ENCODE data around the gene PELI1. TPM values are rescaled to one million over a fixed set of nuclear protein-coding genes. Genes with fewer than 3 reads are reported as not detected.

The PELI1 gene
- 46.4 TPM for total RNA-seq (ENCODE audit: unreplicated experiment)
- long read RNA-seq, partial matches to known transcripts = 0 of 6 reads
- long read RNA-seq, other reads (novel, unspliced or antisense) = 3 of 6 reads

DNA sequence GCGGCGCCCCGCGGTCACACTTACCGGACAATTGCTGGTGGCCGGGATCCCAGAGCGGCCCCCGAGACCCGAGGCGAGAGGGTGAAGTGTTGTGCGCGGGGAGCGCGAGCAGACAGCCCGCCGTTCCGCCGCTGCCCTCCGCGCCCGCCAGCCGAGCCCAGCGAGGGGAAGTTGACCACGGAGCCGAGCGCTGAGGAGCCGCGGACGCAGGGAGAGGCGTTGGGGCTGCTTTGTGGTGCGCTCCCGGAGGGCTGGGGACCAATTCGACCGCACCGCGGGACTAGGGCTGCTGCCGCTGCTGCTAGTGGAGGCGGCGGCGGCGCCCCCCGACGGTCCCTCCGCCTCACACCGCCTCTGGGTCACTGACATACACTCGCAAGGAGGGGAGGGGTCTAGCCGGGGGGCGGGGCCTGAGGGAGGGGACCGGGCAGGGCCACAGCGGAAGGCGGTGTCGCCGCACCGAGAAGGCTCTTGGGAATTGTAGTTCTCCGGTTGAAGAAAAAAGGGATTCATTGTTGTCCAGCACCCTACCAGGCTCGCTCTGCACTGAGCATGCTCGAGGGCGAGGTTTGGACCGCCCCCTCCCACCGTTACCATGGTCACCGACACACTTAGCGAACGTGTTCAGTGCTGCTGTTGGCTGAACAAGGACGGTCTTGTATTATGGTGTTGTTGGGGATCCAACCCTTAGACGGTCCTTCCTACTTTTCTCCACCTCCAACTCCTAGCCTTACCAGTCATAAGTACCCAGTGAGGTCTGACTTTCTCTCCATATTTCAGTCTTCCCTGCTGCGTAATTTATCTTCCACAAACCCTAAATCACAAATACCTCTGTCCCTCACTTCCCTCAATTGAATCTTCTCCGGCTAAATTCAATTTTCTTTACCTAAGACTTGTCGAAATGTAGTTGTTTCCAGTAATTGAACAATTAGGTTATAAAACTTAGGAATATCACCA, at the start of gene PELI1:
Gene PELI1 (minus strand): TSS at position 364 of the 957 bp plus-strand sequence. CDS start 36,110 bp downstream, outside the sequence.
- Mint-ChIP-seq H3K27me3 (ENCODE audit: unreplicated experiment) (peaks cover 3% of the 10 kb centered on the region), H3K36me3 (ENCODE audit: low read depth, unreplicated experiment) (peaks cover 5% of the 10 kb centered on the region), H3K4me3 (ENCODE audit: unreplicated experiment) (peak within 1 kb of the TSS; percentile 98), H3K9me3 (ENCODE audit: unreplicated experiment) (no peaks in the 10 kb centered on the region), H3K27ac (ENCODE audit: unreplicated experiment) (peak within 1 kb of the TSS; percentile 97), H3K4me1 (ENCODE audit: unreplicated experiment) (peaks cover 34% of the 10 kb centered on the region)
- DNase-seq (ENCODE audit: low spot score) = peak; percentile 94
- no peak for TF ChIP-seq CTCF (IDR thresholded peaks at IDR 0.05; ENCODE audit: unreplicated experiment)

DNA sequence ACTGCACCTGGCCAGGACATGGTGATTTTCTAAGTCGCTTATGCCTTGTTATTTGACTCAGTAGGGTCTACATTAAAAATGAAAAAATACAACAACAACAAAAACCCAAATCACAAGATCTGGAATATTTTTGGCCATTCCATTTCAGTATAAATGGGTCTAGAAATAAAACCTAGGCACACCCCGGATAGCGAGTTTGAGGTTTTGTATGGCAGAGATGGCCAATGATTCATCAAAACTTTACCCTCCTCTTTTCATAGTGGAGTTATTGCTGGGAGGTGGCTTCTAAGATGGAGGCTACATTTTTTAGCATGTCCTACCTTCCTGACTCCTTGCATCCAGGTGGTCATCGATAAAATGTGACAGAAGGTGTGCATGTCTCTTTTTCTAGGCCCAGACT, 49.3 kb upstream of the PELI1 start:
- no peak for DNase-seq (ENCODE audit: low spot score)
- Mint-ChIP-seq H3K27me3 (ENCODE audit: unreplicated experiment) (peaks cover 7% of the 10 kb centered on the region), H3K4me3 (ENCODE audit: unreplicated experiment) (no peak overlapping the region), H3K36me3 (ENCODE audit: low read depth, unreplicated experiment) (no peaks in the 10 kb centered on the region), H3K4me1 (ENCODE audit: unreplicated experiment) (peaks cover 26% of the 10 kb centered on the region), H3K27ac (ENCODE audit: unreplicated experiment) (no peak overlapping the region), H3K9me3 (ENCODE audit: unreplicated experiment) (peaks cover 4% of the 10 kb centered on the region)
- TF ChIP-seq CTCF (IDR thresholded peaks at IDR 0.05; ENCODE audit: unreplicated experiment) = no peak

DNA sequence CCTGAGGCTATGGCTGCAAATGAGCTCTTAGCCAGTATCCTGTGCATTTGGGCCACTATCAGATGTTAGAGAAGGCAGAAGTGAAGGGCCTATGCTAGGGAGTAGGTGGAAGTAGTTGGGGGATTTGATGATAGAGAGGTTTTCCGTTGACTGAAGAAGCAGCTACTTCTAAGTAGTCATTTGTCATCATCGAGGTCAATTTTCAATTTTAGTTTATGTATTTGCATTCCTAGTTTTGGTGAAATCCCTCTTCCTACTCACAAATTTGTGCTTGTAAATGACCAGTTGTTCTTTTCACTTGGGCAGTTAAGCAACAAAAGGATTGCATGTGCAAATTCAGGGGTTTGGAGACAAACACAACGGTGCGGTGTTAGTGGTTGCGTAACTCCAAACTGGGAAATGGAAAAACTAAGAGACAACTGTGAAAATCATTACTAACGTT, 48.5 kb upstream of the PELI1 start:
- Mint-ChIP-seq H3K27me3 (ENCODE audit: unreplicated experiment) (peaks cover 7% of the 10 kb centered on the region), H3K36me3 (ENCODE audit: low read depth, unreplicated experiment) (no peaks in the 10 kb centered on the region), H3K27ac (ENCODE audit: unreplicated experiment) (no peak overlapping the region), H3K4me1 (ENCODE audit: unreplicated experiment) (peaks cover 22% of the 10 kb centered on the region), H3K4me3 (ENCODE audit: unreplicated experiment) (no peak overlapping the region), H3K9me3 (ENCODE audit: unreplicated experiment) (peaks cover 4% of the 10 kb centered on the region)
- no peak for DNase-seq (ENCODE audit: low spot score)
- TF ChIP-seq CTCF (IDR thresholded peaks at IDR 0.05; ENCODE audit: unreplicated experiment) = no peak

DNA sequence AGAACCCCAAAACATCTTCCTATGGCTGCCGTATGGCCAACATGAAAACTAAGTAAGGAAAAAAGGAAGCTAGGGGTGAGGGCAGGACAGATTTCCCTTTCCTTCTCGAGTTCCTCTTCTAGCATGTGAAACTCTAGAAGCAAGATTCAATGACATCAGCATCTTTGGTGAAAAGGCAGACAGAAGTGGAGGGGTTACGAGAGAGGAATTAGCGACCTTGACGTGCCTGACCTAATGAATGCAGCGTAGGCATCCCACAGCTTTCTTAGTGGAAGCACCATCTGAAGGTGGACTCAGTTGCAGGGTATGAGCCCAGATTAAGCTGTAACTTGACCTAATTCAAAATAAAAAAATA, 47.9 kb upstream of the PELI1 start:
- no peak overlapping the region for H3K4me3 Mint-ChIP-seq (ENCODE audit: unreplicated experiment)
- no peaks in the 10 kb centered on the region for H3K36me3 Mint-ChIP-seq (ENCODE audit: low read depth, unreplicated experiment)
- no peak for DNase-seq (ENCODE audit: low spot score)
- H3K27me3 Mint-ChIP-seq (ENCODE audit: unreplicated experiment) = peaks cover 7% of the 10 kb centered on the region
- peaks cover 4% of the 10 kb centered on the region for H3K9me3 Mint-ChIP-seq (ENCODE audit: unreplicated experiment)
- H3K4me1 Mint-ChIP-seq (ENCODE audit: unreplicated experiment) = peaks cover 20% of the 10 kb centered on the region
- H3K27ac Mint-ChIP-seq (ENCODE audit: unreplicated experiment) = peak overlapping the region; percentile 28
- no peak for TF ChIP-seq CTCF (IDR thresholded peaks at IDR 0.05; ENCODE audit: unreplicated experiment)

- peaks cover 20% of the 10 kb centered on the region for H3K4me1 Mint-ChIP-seq (ENCODE audit: unreplicated experiment)
Observed at GRCh38 chr2:64189586-64189985, 45.4 kb upstream of the PELI1 start.

More at GRCh38 chr2:64189586-64189985, 45.4 kb upstream of the PELI1 start:
- H3K9me3 Mint-ChIP-seq (ENCODE audit: unreplicated experiment) = peaks cover 4% of the 10 kb centered on the region
- DNase-seq (ENCODE audit: low spot score) = no peak
- no peak overlapping the region for H3K4me3 Mint-ChIP-seq (ENCODE audit: unreplicated experiment)
- H3K27ac Mint-ChIP-seq (ENCODE audit: unreplicated experiment) = peak overlapping the region; percentile 42
- H3K36me3 Mint-ChIP-seq (ENCODE audit: low read depth, unreplicated experiment) = no peaks in the 10 kb centered on the region
- TF ChIP-seq CTCF (IDR thresholded peaks at IDR 0.05; ENCODE audit: unreplicated experiment) = no peak
- peaks cover 7% of the 10 kb centered on the region for H3K27me3 Mint-ChIP-seq (ENCODE audit: unreplicated experiment)

Data from endothelial cell (in vitro differentiated cells).